ENCODE results near the gene LACC1. TPM values are rescaled to one million over a fixed set of nuclear protein-coding genes. Genes with fewer than 3 reads are reported as not detected.

Gene LACC1
- total and polyA plus RNA-seq, 2 of the 13 experiments (the other 11 are each of a cell fraction or from before 2014, with no cell fraction given): 0.92 to 1.7 TPM

- no TSS peak for BruUV-seq (replicated peaks)
- Histone ChIP-seq H3K4me1 (ENCODE audit: insufficient read depth, low read length) (0 out of 2 replicates have a peak, but pooled peaks cover 5% of the 10 kb centered on the region), H3K9ac (ENCODE audit: insufficient read depth, low read depth, low read length) (no peak overlapping the region), H4K20me1 (ENCODE audit: insufficient read depth, low read length) (no peaks in the 10 kb centered on the region), H3K36me3 (replicated peaks in 1 of 2; ENCODE audit: control insufficient read depth in 1 of 2, insufficient read depth in 2 of 2, low read length in 2 of 2) (no peaks in the 10 kb centered on the region), H3K4me2 (ENCODE audit: low read depth, low read length) (no peak overlapping the region), H3K79me2 (ENCODE audit: insufficient read depth, low read length) (no peaks in the 10 kb centered on the region), H3K4me3 (replicated peaks in 1 of 3; ENCODE audit: insufficient read depth in 1 of 3, low read depth in 2 of 3, low read length in 3 of 3) (no peak overlapping the region), H3K27me3 (ENCODE audit: control insufficient read depth in 1 of 2, insufficient read depth in 2 of 2, low read length in 2 of 2) (no peaks in the 10 kb centered on the region), H3K9me3 (ENCODE audit: low read length) (no peaks in the 10 kb centered on the region), H3K27ac (ENCODE audit: extremely low read length, insufficient read depth, low read length) (no peak overlapping the region), H2AFZ (ENCODE audit: low read length) (no peak overlapping the region)
- no peak for ATAC-seq
- TF ChIP-seq NFRKB (IDR thresholded peaks at IDR 0.05): no peak
- no peak for TF ChIP-seq BRF2 (CRISPR knock-in tag; IDR thresholded peaks at IDR 0.05)
- no peak for TF ChIP-seq EZH2 (conservative IDR thresholded peaks at IDR 0.05; ENCODE audit: low read depth, low read length)
- TF ChIP-seq MAZ (IDR thresholded peaks at IDR 0.05; ENCODE audit: borderline replicate concordance, low read depth, low read length): no peak
- no peak for TF ChIP-seq MAZ (CRISPR knock-in tag; IDR thresholded peaks at IDR 0.05; ENCODE audit: low read depth)
- no peak for TF ChIP-seq CBFB (CRISPR knock-in tag; IDR thresholded peaks at IDR 0.05)
- no peak for TF ChIP-seq ZNF468 (CRISPR knock-in tag; IDR thresholded peaks at IDR 0.05)
- no peak for TF ChIP-seq ZNF549 (CRISPR knock-in tag; IDR thresholded peaks at IDR 0.05)
- TF ChIP-seq ASH2L (IDR thresholded peaks at IDR 0.05; ENCODE audit: insufficient read length, low read depth, low read length): no peak
- in situ Hi-C loops (cut with HindIII; ENCODE audit: extremely low pct_ligation_motif_present, low pct_unique_long_range_greater_than_20kb) (loop anchor here (25.0 kb wide), 1 partner anchor 1038 kb away; no protein-coding TSS in a partner anchor), intact Hi-C loops (cut with micrococcal nuclease; ENCODE audit: unreplicated experiment) (no loop called here)
- POLR2A ChIA-PET: interaction anchor here (0.5 kb wide), 1 partner anchor 35 kb away, joined by 3 read pairs; no protein-coding TSS in a partner anchor
- CTCF ChIA-PET (ENCODE audit: low intra/inter-chr PET ratio, low total read pairs): no interaction called here
- no peak for FAIRE-seq
- 35% methylated on average over 5 of the region's 5 CpGs for WGBS (ENCODE audit: low lambda C conversion rate)
- DNase-seq (ENCODE audit: low spot score): no peak
Observed at GRCh38 chr13:43924549-43925245, 45.0 kb downstream of the LACC1 start.

Data from HepG2 (cell line).